Cardiac septum (tissue), 1 donor: ENCODE measurements around the gene INPP5K. TPM values are rescaled to one million over a fixed set of nuclear protein-coding genes. Genes with fewer than 3 reads are reported as not detected.
"Not testable (repeated sequence)": the region's sequence is repeated elsewhere in the genome, so short reads cannot be mapped to it uniquely, and the experiment has no call there.

Experiments used
- DNase-seq: peaks from one replicate; pipeline ENCODE4 v3.0.0-alpha.2; 2020; ENCODE audit warnings: low spot score
- intact Hi-C: fragments of 100-400 bp; cut with DNase I; formaldehyde crosslinking; loops from one replicate; pipeline ENCODE4 v1.14.0; 2022
- total RNA-seq: library from RNA; stranded (reverse); fragmentation: NEBNext Ultra II Directional; extraction: Animal tissue kit (Norgen Biotek cat#: 25700); gene quantifications from one replicate; pipeline ENCODE4 v1.2.1, GENCODE V29; 2021
- donor health status: DM: no; HTN: no; CAD: no.

The INPP5K gene
- total RNA-seq, 1 donor from 2014 or later: 34.2 TPM

- intact Hi-C loops: loop anchor here (2.0 kb wide), 1 partner anchor 19 kb away; the partner anchor contains the start of gene MYO1C
- DNase-seq: no peak
Measured at GRCh38 chr17:1511756-1512321, 4.6 kb downstream of the INPP5K start.

- intact Hi-C loops: no loop called here
Measured at GRCh38 chr17:1511290-1511689, 5.1 kb downstream of the INPP5K start.

GRCh38 chr17:1509290-1509881 lies 7.0 kb downstream of the INPP5K start:
- intact Hi-C loops: no loop called here
- no peak for DNase-seq

More at GRCh38 chr17:1511290-1511689, 5.1 kb downstream of the INPP5K start:
- DNase-seq: no peak

GRCh38 chr17:1508709-1509108 lies 7.7 kb downstream of the INPP5K start:
- DNase-seq, intact Hi-C loops: not testable (repeated sequence)

- DNase-seq: no peak
- intact Hi-C loops: no loop called here
Measured at GRCh38 chr17:1506649-1507267, 9.7 kb downstream of the INPP5K start.

GRCh38 chr17:1505586-1505985 lies 10.8 kb downstream of the INPP5K start:
- intact Hi-C loops: no loop called here
- no peak for DNase-seq

GRCh38 chr17:1504866-1505265 lies 11.5 kb downstream of the INPP5K start:
- no peak for DNase-seq
- intact Hi-C loops: no loop called here

GRCh38 chr17:1503699-1504098 lies 12.7 kb downstream of the INPP5K start:
- no peak for DNase-seq
- intact Hi-C loops: no loop called here

GRCh38 chr17:1498869-1499268 lies 17.5 kb downstream of the INPP5K start:
- intact Hi-C loops: no loop called here
- no peak for DNase-seq

GRCh38 chr17:1498233-1498632 lies 18.2 kb downstream of the INPP5K start:
- no peak for DNase-seq
- intact Hi-C loops: no loop called here

- no peak for DNase-seq
- intact Hi-C loops: no loop called here
Measured at GRCh38 chr17:1497831-1498230, 18.6 kb downstream of the INPP5K start.

- intact Hi-C loops: no loop called here
- no peak for DNase-seq
Measured at GRCh38 chr17:1496869-1497268, 19.5 kb downstream of the INPP5K start.

GRCh38 chr17:1495265-1495989 lies 21.0 kb downstream of the INPP5K start:
- no peak for DNase-seq
- intact Hi-C loops: no loop called here

GRCh38 chr17:1494736-1495253 lies 21.6 kb downstream of the INPP5K start:
- no peak for DNase-seq
- intact Hi-C loops: no loop called here

- DNase-seq: no peak
- intact Hi-C loops: no loop called here
Measured at GRCh38 chr17:1494203-1494602, 22.2 kb downstream of the INPP5K start.

GRCh38 chr17:1493291-1493980 lies 23.0 kb downstream of the INPP5K start:
- intact Hi-C loops: loop anchor here (2.0 kb wide), 1 partner anchor 19 kb away; no protein-coding TSS in a partner anchor

GRCh38 chr17:1492249-1493206 lies 23.9 kb downstream of the INPP5K start, which contains the start of gene MYO1C:
Gene MYO1C, minus strand, starts transcription at chr17:1492686. Its CDS starts 199 bp downstream, at chr17:1492487.
- intact Hi-C loops: loop anchor here (2.0 kb wide), 1 partner anchor 20 kb away; no protein-coding TSS in a partner anchor
- DNase-seq: no peak

More at GRCh38 chr17:1493291-1493980, 23.0 kb downstream of the INPP5K start:
- DNase-seq: no peak
